ENCODE results near the gene GABBR2. TPM values are rescaled to one million over a fixed set of nuclear protein-coding genes. Genes with fewer than 3 reads are reported as not detected.

The GABBR2 gene
- total RNA-seq, result under 0.01 TPM in 1 of 2 replicates, not detected in the other

DNA sequence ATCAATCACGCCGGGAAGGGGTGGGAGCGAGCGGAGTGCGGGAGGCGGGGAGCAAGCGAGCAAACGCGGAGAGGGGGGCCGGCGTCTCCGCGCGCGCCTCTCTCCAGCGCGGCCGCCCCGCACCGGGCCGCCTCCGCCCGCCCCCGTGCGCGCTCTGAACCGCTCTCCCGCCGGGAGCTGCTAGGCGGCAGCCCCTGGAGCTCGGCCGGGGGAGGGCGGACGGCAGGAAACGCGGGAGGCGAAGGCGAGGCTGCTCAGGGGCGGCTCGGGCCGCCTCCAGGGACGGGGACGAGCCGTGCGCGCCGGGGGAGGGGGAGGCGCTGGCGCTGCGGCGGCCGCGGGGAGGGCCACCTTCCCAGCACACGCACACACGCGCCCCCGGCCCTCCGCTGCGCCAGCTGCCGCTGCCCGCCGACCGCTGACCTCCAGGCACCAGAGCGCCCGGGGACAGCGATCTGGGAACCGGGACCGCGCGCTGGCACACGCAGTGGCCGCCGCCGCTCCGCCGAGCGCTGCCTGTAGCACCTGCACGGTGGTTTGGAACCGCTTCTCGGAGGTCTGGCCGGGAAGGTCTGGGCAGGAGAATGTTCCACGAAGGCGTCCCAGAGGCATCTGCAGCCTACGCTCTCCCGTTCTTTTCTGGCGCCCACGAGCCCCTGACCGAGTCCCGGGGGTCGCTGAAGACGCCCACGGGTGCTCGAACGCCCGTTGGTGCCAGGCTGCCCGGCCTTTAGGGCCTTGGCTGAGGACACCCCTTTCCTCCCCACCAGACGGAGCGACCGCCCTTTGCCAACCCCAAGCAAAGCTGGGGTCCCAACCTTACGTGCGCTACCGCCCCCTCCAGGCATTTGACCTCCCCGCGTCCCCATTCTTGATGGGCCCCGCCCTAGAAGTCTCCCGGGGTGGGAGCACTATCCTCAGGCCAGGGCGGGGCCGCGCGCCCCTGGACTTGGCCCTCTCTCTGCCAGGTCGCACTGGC, at the start of gene GABBR2:
Gene GABBR2, minus strand, starts transcription at position 3 of the 979 bp plus-strand sequence. CDS start 198 bp downstream, outside the sequence.
- no peak within 1 kb of the TSS for H3K4me3 ChIP-seq (ENCODE audit: low read depth, low read length)
- TF ChIP-seq, protein P1, sequence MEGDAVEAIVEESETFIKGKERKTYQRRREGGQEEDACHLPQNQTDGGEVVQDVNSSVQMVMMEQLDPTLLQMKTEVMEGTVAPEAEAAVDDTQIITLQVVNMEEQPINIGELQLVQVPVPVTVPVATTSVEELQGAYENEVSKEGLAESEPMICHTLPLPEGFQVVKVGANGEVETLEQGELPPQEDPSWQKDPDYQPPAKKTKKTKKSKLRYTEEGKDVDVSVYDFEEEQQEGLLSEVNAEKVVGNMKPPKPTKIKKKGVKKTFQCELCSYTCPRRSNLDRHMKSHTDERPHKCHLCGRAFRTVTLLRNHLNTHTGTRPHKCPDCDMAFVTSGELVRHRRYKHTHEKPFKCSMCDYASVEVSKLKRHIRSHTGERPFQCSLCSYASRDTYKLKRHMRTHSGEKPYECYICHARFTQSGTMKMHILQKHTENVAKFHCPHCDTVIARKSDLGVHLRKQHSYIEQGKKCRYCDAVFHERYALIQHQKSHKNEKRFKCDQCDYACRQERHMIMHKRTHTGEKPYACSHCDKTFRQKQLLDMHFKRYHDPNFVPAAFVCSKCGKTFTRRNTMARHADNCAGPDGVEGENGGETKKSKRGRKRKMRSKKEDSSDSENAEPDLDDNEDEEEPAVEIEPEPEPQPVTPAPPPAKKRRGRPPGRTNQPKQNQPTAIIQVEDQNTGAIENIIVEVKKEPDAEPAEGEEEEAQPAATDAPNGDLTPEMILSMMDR (IDR thresholded peaks at IDR 0.05; ENCODE audit: insufficient read depth, low read depth, low read length), result no peak
- no peak for DNase-seq (ENCODE audit: low read depth)

DNA sequence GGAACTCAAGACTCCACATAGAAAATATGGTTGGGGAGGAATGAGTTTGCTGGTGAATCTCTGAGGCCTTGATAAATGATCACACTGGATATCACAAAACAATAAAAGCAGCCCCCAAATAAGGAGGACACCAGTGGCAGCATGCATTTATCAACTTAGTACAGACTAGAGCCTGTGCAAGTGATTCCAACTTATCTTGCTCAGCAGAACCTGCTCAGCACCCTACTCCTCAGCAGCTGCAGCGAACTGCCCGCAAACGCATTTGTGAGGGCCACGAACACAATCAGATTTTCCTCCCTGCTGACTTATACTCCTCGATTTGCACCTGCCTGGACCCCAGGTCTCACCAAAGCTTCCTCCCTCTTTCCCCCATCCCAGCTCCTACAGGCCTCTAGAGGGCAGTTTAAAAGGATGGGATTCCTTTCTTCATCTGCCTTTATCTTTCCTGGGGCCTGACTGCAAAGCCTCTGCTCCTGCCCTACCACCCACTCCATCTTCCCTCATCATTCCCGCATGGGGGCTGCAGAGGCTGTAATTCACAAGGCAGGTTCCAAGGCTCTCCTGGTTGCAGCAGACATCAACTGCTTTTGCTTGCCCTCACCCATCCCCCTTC, 46.4 kb upstream of the GABBR2 start:
- TF ChIP-seq, protein P1 (IDR thresholded peaks at IDR 0.05; ENCODE audit: insufficient read depth, low read depth, low read length), result no peak
- no peak overlapping the region for H3K4me3 ChIP-seq (ENCODE audit: low read depth, low read length)
- DNase-seq (ENCODE audit: low read depth), result no peak

DNA sequence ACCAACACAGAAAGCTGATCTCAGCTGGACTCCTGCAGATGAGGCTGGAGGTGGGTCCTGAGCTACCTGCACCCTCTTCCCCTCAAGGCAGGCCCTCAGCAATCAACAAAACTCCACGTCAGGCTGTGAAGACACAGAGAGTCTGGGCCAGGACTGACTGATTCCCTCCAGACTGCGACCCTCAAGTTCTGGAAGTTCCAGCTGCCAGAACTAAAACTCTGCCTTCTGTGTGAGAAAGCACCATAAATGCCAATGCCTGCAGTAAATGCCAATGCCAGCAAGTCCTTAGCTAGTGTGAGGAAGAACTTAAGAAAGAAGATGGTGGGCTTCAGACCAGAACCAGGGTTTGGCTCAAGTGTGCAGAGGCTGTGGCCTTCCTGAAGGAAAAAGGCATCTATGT, 42.5 kb upstream of the GABBR2 start:
- TF ChIP-seq, protein P1 (IDR thresholded peaks at IDR 0.05; ENCODE audit: insufficient read depth, low read depth, low read length), result no peak
- no peak for DNase-seq (ENCODE audit: low read depth)
- H3K4me3 ChIP-seq (ENCODE audit: low read depth, low read length), result no peak overlapping the region

DNA sequence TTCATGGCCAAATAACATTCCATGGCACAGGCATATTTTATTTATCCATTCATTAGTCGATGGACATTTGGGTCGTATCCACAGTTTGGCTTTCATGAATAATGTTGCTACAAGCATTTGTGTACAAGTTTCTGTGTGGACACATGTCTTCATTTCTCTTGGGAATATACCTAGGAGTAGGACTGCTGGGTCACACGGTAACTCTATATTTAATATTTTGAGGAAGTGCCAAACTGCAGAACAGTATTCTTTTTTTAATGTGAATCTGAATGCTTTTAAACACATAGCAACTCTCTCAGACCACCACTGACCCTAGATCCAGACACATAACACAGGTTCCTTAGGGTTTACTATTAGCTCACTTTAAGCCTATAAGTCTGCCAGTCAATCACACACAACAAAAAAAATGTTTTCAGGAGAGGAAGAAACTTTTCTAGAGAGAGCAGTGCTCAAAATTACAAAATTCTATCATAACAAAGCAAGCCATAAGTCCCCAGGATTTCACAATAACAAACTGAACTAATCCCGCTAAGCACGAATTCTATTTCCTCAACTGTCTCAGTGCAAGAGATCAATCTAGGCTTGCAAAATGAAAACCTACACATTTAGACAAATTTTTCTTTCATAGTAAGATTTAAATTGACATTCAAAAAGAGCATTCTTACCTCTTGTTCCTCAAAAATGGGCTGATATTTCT, 41.8 kb upstream of the GABBR2 start:
- no peak for DNase-seq (ENCODE audit: low read depth)
- no peak overlapping the region for H3K4me3 ChIP-seq (ENCODE audit: low read depth, low read length)
- TF ChIP-seq, protein P1 (IDR thresholded peaks at IDR 0.05; ENCODE audit: insufficient read depth, low read depth, low read length), result no peak

DNA sequence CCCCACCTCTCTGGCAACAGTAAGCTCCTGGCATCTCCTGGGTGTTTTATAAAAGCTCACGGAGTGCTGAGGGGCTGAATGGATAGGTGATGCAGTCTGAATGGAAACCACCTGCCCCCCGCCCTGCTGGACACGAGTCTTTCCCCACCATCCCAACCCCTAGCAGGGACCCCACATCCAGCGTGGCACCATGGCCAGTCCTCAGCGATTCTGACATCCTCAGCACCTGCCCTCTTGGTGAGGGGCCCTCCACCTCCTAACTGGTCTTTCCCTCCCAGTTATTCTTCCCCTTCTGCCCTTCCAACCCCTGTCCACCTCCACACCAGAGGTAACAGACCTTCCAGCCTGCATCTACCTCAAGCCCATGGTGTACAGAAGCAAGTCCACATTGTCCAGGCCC, 38.7 kb upstream of the GABBR2 start:
- DNase-seq (ENCODE audit: low read depth), result no peak
- H3K4me3 ChIP-seq (ENCODE audit: low read depth, low read length), result no peak overlapping the region
- TF ChIP-seq, protein P1 (IDR thresholded peaks at IDR 0.05; ENCODE audit: insufficient read depth, low read depth, low read length), result no peak

DNA sequence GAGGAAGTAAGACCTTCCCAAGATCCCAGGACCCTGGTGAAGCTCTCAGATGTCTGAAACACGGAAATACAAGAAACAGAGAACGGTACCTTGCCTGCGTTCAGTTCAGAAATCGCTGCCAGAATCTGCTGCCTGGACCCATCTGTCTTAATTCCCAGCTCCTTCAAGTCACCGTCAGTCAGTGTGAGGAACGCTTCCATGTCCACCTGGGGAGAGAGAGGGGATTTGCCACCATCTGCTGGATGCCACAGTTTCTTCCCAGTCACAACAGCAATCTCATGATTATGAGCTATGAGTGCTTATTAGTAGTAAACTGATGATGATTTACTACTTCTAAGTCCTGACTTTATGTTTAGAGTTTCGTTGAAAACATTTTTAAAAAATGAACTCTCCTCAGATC, 36.7 kb upstream of the GABBR2 start:
- no peak for DNase-seq (ENCODE audit: low read depth)
- TF ChIP-seq, protein P1 (IDR thresholded peaks at IDR 0.05; ENCODE audit: insufficient read depth, low read depth, low read length), result no peak
- H3K4me3 ChIP-seq (ENCODE audit: low read depth, low read length), result no peak overlapping the region

Data from fibroblast of villous mesenchyme (primary cell).